Keratinocyte (primary cell): ENCODE results near the gene SIRPG. TPM values are rescaled to one million over a fixed set of nuclear protein-coding genes. Genes with fewer than 3 reads are reported as not detected.

Experiments
- DNase-seq: peaks from one replicate; pipeline ENCODE4 v3.0.0-alpha.2; 2011; ENCODE audit warnings: low read depth, missing footprints, low spot score
- FAIRE-seq: peaks from 2 replicates; lab custom pipeline; 2011; peaks lifted over from hg19 to GRCh38; lab: Jason Lieb, UNC
- H2AFZ ChIP-seq: 2 replicates; pipeline ENCODE4 v1.6.0; 2012; ENCODE audit warnings: low read length, control low read depth, inconsistent platforms; ENCODE audit not compliant: control insufficient read depth
- H3K27ac ChIP-seq: 2 replicates; pipeline ENCODE4 v1.5.1; 2011; ENCODE audit warnings: low read length; ENCODE audit not compliant: control insufficient read depth, insufficient read depth
- H3K27me3 ChIP-seq: 3 replicates; pipeline ENCODE4 v1.6.0; 2011; ENCODE audit warnings: low read length; ENCODE audit not compliant: control insufficient read depth, insufficient read depth; ENCODE audit errors: extremely low read depth
- H3K36me3 ChIP-seq, 2 experiments: 2 replicates in 1 of 2; 3 replicates in 1 of 2; pipeline ENCODE4 v1.5.1; 2011; ENCODE audit warnings: low read length in 2 of 2, mild to moderate bottlenecking in 1 of 2; ENCODE audit not compliant: control insufficient read depth in 2 of 2, insufficient read depth in 2 of 2; ENCODE audit errors: extremely low read depth in 1 of 2
- H3K4me1 ChIP-seq: 3 replicates; pipeline ENCODE4 v1.5.1; 2011; ENCODE audit warnings: low read length; ENCODE audit not compliant: control insufficient read depth, insufficient read depth; ENCODE audit errors: extremely low read depth
- H3K4me2 ChIP-seq: 3 replicates; pipeline ENCODE4 v1.6.0; 2011; ENCODE audit warnings: low read depth, low read length; ENCODE audit not compliant: control insufficient read depth, insufficient read depth; ENCODE audit errors: extremely low read depth
- H3K4me3 ChIP-seq, 3 experiments: fragments of 200-600 bp in 1 of 3; sonication (generic) in 1 of 3; 2 replicates in 2 of 3; 3 replicates in 1 of 3; pipeline ENCODE4 v1.5.1; 2011 to 2016; ENCODE audit warnings: low read length in 3 of 3, mild to moderate bottlenecking in 3 of 3, control low read depth in 2 of 3, inconsistent platforms in 1 of 3, low read depth in 1 of 3, mixed read lengths in 1 of 3, mixed run types in 1 of 3, moderate library complexity in 1 of 3; ENCODE audit not compliant: control insufficient read depth in 2 of 3, insufficient read depth in 2 of 3; ENCODE audit errors: extremely low read depth in 1 of 3
- H3K79me2 ChIP-seq: 2 replicates; pipeline ENCODE4 v1.6.0; 2012; ENCODE audit warnings: low read length; ENCODE audit not compliant: control insufficient read depth, insufficient read depth
- H3K9ac ChIP-seq: 3 replicates; pipeline ENCODE4 v1.6.0; 2011; ENCODE audit warnings: low read length; ENCODE audit not compliant: control insufficient read depth, insufficient read depth; ENCODE audit errors: extremely low read depth
- H3K9me1 ChIP-seq: 3 replicates; pipeline ENCODE4 v1.6.0; 2011; ENCODE audit warnings: low read length; ENCODE audit not compliant: control insufficient read depth, insufficient read depth; ENCODE audit errors: extremely low read depth
- H3K9me3 ChIP-seq: 2 replicates; pipeline ENCODE4 v1.5.1; 2012; ENCODE audit warnings: low read depth, low read length; ENCODE audit not compliant: control insufficient read depth
- H4K20me1 ChIP-seq: 3 replicates; pipeline ENCODE4 v1.6.0; 2011; ENCODE audit warnings: low read length; ENCODE audit not compliant: control insufficient read depth, insufficient read depth; ENCODE audit errors: extremely low read depth
- CTCF ChIP-seq, 3 experiments: IDR thresholded peaks in 1 of 3; conservative IDR thresholded peaks in 1 of 3; optimal IDR thresholded peaks in 1 of 3; 2 replicates in 2 of 3; 3 replicates in 1 of 3; pipeline versions ENCODE3 to v1.5.1; 2011; ENCODE audit warnings: low read length in 3 of 3, mild to moderate bottlenecking in 3 of 3, moderate library complexity in 2 of 3, control low read depth in 1 of 3, inconsistent platforms in 1 of 3; ENCODE audit not compliant: insufficient read depth in 2 of 3; ENCODE audit errors: extremely low read depth in 1 of 3
- EZH2 ChIP-seq: IDR thresholded peaks from one replicate; pipeline ENCODE4 v1.6.1; 2012; ENCODE audit warnings: inconsistent platforms, mild to moderate bottlenecking, low read length, moderate library complexity
- dilution Hi-C: fragments of 300-500 bp; cut with MboI; formaldehyde crosslinking; loops from one replicate; pipeline ENCODE4 v1.7.0; 2020; ENCODE audit warnings: low sequenced_read_pairs; ENCODE audit not compliant: extremely low pct_ligation_motif_present
- polyA plus RNA-seq, 5 experiments: library from polyadenylated mRNA; depleted of rRNA in 3 of 5; stranded (reverse) in 3 of 5; stranded (forward) in 1 of 5; unstranded in 1 of 5; fragments of >200 nt; gene quantifications; 1 replicate in 1 of 5; 2 replicates in 3 of 5; 3 replicates in 1 of 5; pipeline versions ENCODE4 v1.2.1 to v1.2.3, GENCODE V29; 2011 to 2012; ENCODE audit warnings: missing spikeins in 2 of 5, low read depth in 1 of 5, low replicate concordance in 1 of 5

Gene SIRPG
- polyA plus RNA-seq, 1 donor (not counting 4 experiments of a cell fraction or from before 2014, with no cell fraction given): not detected

DNA sequence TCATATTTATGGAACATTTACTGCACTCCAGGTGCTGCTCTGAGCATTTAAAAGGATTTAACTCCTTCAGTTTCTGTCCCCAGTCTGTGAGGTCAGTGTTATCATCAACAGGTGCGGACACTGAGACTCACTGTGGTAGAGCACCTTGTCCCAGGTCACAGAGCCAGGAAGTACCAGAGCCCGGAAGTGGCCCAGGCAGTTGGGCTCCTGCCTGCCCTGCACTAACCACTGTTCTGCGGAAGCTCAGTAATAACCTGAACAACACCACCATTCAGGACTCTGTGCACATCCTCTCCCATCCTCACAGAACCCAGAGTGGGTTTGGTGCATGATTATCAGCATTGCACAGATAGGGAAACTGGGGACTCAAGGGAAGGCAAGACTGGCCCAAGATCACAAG lies 16.8 kb upstream of the SIRPG start:
- dilution Hi-C loops: no loop called here
- Histone ChIP-seq H3K9me1 (no peaks in the 10 kb centered on the region), H3K79me2 (no peaks in the 10 kb centered on the region), H2AFZ (no peak overlapping the region), H3K4me2 (no peak overlapping the region), H3K4me3 (no peak overlapping the region), H3K4me1 (no peaks in the 10 kb centered on the region), H3K27ac (no peak overlapping the region), H4K20me1 (no peaks in the 10 kb centered on the region), H3K27me3 (peaks cover 19% of the 10 kb centered on the region), H3K9me3 (no peaks in the 10 kb centered on the region), H3K36me3 (no peaks in the 10 kb centered on the region), H3K9ac (no peak overlapping the region)
- FAIRE-seq (no peak), DNase-seq (no peak)
- no peak for TF ChIP-seq EZH2
- no peak for TF ChIP-seq CTCF (optimal IDR thresholded peaks at IDR 0.05 in 1 of 3, IDR thresholded peaks at IDR 0.05 in 1 of 3, conservative IDR thresholded peaks at IDR 0.05 in 1 of 3; ENCODE audit: extremely low read depth in 1 of 3, insufficient read depth in 2 of 3, low read length in 3 of 3)

GRCh38 chr20:1673424-1673823 lies 15.8 kb upstream of the SIRPG start:
- Histone ChIP-seq H3K4me2 (no peak overlapping the region), H3K36me3 (no peaks in the 10 kb centered on the region), H3K79me2 (no peaks in the 10 kb centered on the region), H2AFZ (no peak overlapping the region), H4K20me1 (no peaks in the 10 kb centered on the region), H3K4me3 (no peak overlapping the region), H3K9me3 (no peaks in the 10 kb centered on the region), H3K9ac (no peak overlapping the region), H3K4me1 (no peaks in the 10 kb centered on the region), H3K27ac (no peak overlapping the region), H3K9me1 (no peaks in the 10 kb centered on the region), H3K27me3 (peaks cover 14% of the 10 kb centered on the region)
- no peak for DNase-seq
- no peak for FAIRE-seq
- no peak for TF ChIP-seq CTCF (optimal IDR thresholded peaks at IDR 0.05 in 1 of 3, IDR thresholded peaks at IDR 0.05 in 1 of 3, conservative IDR thresholded peaks at IDR 0.05 in 1 of 3; ENCODE audit: extremely low read depth in 1 of 3, insufficient read depth in 2 of 3, low read length in 3 of 3)
- dilution Hi-C loops: no loop called here
